Mucosa of rectum (tissue), 2 donors: ENCODE data around the gene FPGT.
"Not testable (repeated sequence)": the region's sequence is repeated elsewhere in the genome, so short reads cannot be mapped to it uniquely, and the experiment has no call there.

ENCODE experiments used
- H3K27ac ChIP-seq, 2 donors: one replicate each; pipeline ENCODE4 v1.7.0; 2013; ENCODE audit warnings: inconsistent platforms in 2 of 2, low read depth in 2 of 2, low read length in 2 of 2
- H3K27me3 ChIP-seq, 2 donors: one replicate each; pipeline ENCODE4 v1.7.0; 2013; ENCODE audit warnings: low read length in 2 of 2; ENCODE audit not compliant: control insufficient read depth in 2 of 2, insufficient read depth in 2 of 2
- H3K36me3 ChIP-seq, 2 donors: one replicate each; pipeline ENCODE4 v1.7.0; 2013; ENCODE audit warnings: low read length in 2 of 2; ENCODE audit not compliant: control insufficient read depth in 2 of 2, insufficient read depth in 2 of 2
- H3K4me1 ChIP-seq, 2 donors: one replicate each; pipeline ENCODE4 v1.7.0; 2013; ENCODE audit warnings: low read length in 2 of 2, mild to moderate bottlenecking in 1 of 2; ENCODE audit not compliant: control insufficient read depth in 2 of 2, insufficient read depth in 2 of 2
- H3K4me3 ChIP-seq, 2 donors: one replicate each; pipeline ENCODE4 v1.7.0; 2013; ENCODE audit warnings: low read length in 2 of 2
- H3K9ac ChIP-seq, 2 donors: one replicate each; pipeline ENCODE4 v1.7.0; 2013; ENCODE audit warnings: low read length in 2 of 2, low read depth in 1 of 2, mild to moderate bottlenecking in 1 of 2
- H3K9me3 ChIP-seq, 2 donors: one replicate each; pipeline ENCODE4 v1.7.0; 2013; ENCODE audit warnings: low read length in 2 of 2; ENCODE audit not compliant: control insufficient read depth in 2 of 2
- donor health status: healthy.
- donor health status: Normal muscosa, but diverticular disease.

FPGT gene

DNA sequence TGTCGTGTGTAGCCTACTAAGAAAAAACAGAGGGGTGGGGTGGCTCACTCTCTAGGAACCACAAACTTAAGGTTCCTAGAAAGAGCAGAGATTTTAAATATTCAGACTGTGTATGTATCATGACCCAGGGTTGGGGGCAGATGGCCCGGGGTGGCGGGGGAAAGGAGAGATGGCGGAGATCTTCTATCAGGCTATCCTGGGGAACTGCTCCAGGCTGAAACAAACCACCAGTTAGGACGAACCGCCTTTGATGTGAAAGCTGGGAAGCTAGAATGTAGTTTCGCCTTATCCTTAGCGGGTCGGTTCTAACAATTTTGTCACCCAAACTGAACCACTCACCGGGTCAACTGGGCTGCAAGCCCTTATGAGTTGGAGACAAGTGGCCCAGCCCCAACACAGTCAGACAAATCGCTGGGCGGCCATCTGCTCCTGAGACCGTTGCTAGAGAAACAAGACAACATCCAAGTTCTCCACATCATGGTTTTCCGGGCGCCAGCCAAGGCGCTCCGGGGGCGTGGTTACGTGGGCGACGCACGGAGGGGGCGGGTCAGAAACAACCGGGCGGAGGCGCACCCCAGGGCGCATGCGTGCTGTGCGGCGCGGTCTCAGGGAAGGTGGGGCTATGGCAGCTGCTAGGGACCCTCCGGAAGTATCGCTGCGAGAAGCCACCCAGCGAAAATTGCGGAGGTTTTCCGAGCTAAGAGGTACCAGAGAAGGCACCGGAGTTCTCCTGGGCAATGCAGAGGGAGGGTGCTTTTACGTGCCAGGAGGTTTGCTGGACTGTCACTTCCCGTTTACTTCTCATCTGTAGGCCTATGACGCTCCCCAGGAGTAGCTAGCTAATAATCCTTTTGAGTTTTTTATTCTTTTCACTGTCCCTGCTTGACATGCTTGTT, at the start of gene FPGT, which contains the start of gene LRRIQ3:
FPGT (plus strand) TSS at position 586 of the 896 bp plus-strand sequence; CDS start at position 623, 37 bp downstream.
LRRIQ3 (minus strand) TSS at position 520 of the 896 bp plus-strand sequence. CDS start 14,492 bp downstream, outside the sequence.
- Histone ChIP-seq H3K4me1 (peaks cover 0 to 4% of the 10 kb centered on the region in 2 donors), H3K4me3 (peak within 1 kb of the TSS; percentile 97 to 100), H3K27ac (peak within 1 kb of the TSS; percentile 86 to 93), H3K9ac (peak within 1 kb of the TSS; percentile 89 to 96), H3K9me3 (no peaks in the 10 kb centered on the region), H3K36me3 (peaks cover 4 to 6% of the 10 kb centered on the region in 2 donors), H3K27me3 (no peaks in the 10 kb centered on the region)

DNA sequence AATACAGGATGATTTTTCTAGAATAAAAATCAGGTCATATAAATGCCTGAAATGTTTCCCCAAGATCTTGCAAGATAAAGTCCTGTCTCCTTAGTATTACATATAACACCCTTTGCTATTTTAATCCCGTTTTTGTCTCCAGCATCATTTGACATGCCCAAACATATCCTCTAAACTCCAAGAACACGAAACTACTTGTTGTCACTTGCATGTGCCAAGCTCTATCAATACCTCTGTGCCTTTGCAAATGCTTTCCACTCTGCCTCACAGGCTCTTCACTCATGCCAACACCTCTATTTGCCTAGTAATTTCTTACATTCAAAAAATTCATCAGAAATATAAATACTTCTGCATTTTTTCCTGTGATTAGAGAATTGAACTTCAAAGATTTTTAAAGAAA, 38.0 kb upstream of the FPGT start:
- no peaks in the 10 kb centered on the region for H3K4me1 ChIP-seq
- H3K27me3 ChIP-seq = no peaks in the 10 kb centered on the region
- no peak overlapping the region for H3K27ac ChIP-seq
- H3K36me3 ChIP-seq = no peaks in the 10 kb centered on the region
- H3K9ac ChIP-seq = no peak overlapping the region
- no peaks in the 10 kb centered on the region for H3K9me3 ChIP-seq
- H3K4me3 ChIP-seq = no peak overlapping the region

DNA sequence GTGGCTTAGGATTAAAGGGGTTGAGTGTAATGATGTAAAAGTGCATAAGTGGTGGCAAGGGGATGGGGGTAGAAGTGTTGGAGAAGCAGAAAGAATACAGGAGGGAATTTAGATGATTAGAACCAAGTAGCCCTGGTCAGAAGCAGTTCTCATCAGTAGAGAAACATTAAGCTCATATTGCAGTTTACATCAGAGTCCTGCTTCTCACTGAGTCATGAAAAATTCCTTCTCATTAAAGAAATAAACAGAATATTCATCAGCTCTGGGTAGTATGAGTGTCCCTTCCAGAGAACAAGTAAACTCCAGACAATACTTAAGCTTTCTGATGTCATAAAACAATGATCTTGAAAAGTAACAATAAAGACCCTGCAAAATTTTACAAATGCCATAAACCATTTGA, 36.5 kb upstream of the FPGT start:
- no peaks in the 10 kb centered on the region for H3K36me3 ChIP-seq
- H3K9me3 ChIP-seq = no peaks in the 10 kb centered on the region
- no peaks in the 10 kb centered on the region for H3K27me3 ChIP-seq
- no peak overlapping the region for H3K4me3 ChIP-seq
- H3K27ac ChIP-seq = no peak overlapping the region
- H3K4me1 ChIP-seq = no peaks in the 10 kb centered on the region
- H3K9ac ChIP-seq = no peak overlapping the region

DNA sequence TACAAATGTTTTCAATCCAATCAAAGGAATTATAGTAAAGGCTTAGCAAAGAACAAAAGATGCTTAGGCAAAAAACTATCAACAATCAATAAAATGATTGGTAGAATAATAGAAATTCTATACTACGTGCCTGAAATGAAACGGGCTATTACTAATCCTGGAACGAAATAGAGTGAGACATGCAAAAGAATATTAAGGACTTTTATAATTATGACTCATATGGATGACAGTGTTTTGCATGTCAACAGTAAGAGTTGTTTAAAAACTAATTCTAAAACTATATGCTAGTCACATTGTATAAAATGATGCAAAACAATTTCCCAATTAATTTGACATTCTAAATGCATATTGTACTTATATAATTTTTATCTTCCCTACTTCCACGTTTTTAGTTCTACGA, 35.7 kb upstream of the FPGT start:
- H3K9ac ChIP-seq = no peak overlapping the region
- H3K9me3 ChIP-seq = no peaks in the 10 kb centered on the region
- H3K27ac ChIP-seq = no peak overlapping the region
- no peaks in the 10 kb centered on the region for H3K36me3 ChIP-seq
- H3K27me3 ChIP-seq = no peaks in the 10 kb centered on the region
- H3K4me1 ChIP-seq = no peaks in the 10 kb centered on the region
- no peak overlapping the region for H3K4me3 ChIP-seq

DNA sequence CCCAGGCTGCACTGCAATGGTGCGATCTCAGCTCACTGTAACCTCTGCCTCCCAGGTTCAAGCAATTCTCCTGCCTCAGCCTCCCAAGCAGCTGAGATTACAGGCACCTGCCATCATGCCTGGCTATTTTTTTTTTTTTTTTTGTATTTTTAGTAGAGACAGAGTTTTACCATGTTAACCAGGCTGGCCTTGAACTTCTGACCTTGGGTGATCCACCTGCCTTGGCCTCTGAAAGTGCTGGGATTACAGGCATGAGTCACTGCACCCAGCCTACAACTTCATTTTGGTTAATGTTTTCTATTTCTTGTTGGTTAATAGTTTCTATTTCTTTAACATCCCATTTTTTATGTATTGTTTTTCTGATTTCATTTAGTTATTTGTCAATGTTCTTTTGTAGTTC, 23.6 kb upstream of the FPGT start:
- not testable (repeated sequence) for H3K27ac ChIP-seq, H3K36me3 ChIP-seq, H3K27me3 ChIP-seq, H3K4me3 ChIP-seq, H3K9me3 ChIP-seq, H3K4me1 ChIP-seq, H3K9ac ChIP-seq

DNA sequence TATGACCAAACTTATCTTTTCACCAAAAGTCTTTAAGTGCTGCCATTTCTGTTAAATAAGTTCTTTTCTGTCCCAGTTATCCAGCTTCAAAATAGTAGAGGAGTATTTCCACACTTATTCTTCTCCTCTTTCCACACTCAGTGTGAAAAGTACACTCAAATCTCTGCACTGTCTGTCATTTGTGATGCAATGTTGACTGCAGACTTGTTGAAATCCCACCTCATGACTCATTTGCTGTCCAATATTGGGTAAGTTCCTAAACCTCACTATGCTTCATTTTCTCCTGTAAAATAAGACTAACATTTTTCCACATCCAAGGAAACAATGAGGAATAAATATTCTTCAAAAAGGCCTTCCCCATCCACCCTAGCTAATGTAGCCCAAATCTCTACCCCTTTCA, 17.6 kb upstream of the FPGT start:
- no peaks in the 10 kb centered on the region for H3K36me3 ChIP-seq
- H3K4me3 ChIP-seq = no peak overlapping the region
- H3K9me3 ChIP-seq = no peaks in the 10 kb centered on the region
- no peaks in the 10 kb centered on the region for H3K4me1 ChIP-seq
- no peak overlapping the region for H3K27ac ChIP-seq
- H3K27me3 ChIP-seq = no peaks in the 10 kb centered on the region
- H3K9ac ChIP-seq = no peak overlapping the region

DNA sequence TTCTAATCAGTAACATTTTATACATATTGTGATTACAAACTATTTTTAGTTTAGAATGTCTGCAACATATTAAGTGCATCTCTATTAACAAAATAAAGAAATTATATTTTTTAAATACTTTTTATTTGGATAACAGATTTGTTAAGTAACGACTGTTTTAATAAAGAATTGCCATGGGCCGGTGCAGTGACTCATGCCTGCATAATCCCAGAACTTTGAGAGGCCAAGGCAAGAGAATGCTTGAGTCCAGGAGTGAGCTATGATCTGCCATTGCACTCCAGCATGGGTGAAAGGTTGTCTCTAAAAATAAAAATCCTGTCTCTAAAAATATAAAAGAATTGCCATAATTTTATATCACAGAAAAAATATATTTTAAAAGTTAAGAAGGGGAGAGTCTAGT, 4.1 kb upstream of the FPGT start:
- Histone ChIP-seq H3K9ac (no peak overlapping the region), H3K9me3 (no peaks in the 10 kb centered on the region), H3K27me3 (no peaks in the 10 kb centered on the region), H3K4me3 (no peak overlapping the region), H3K36me3 (no peaks in the 10 kb centered on the region), H3K27ac (no peak overlapping the region), H3K4me1 (no peaks in the 10 kb centered on the region)

DNA sequence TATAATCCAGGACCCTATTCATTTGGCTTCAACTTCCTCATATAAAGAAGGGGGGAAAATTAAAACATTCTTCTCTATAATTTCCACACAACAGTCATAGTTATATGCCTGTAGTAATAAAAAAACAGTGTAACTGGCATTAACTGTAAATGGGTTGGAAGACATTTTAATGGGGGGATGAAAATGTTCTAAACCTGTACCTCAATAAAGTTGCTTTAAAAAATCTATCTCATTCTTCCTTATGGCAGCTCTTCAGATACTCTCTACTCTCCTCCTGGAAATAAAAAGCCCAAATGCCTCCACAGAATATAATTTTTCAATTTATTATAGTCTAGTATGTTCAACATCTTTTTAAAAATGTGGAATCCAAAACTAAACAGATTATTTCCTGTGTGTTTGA, 2.7 kb upstream of the FPGT start:
- H3K27ac ChIP-seq = no peak overlapping the region
- H3K27me3 ChIP-seq = no peaks in the 10 kb centered on the region
- H3K9me3 ChIP-seq = no peaks in the 10 kb centered on the region
- H3K4me3 ChIP-seq = no peak overlapping the region
- peaks cover 0 to 4% of the 10 kb centered on the region in 2 donors for H3K4me1 ChIP-seq
- no peak overlapping the region for H3K9ac ChIP-seq
- H3K36me3 ChIP-seq = no peaks in the 10 kb centered on the region

DNA sequence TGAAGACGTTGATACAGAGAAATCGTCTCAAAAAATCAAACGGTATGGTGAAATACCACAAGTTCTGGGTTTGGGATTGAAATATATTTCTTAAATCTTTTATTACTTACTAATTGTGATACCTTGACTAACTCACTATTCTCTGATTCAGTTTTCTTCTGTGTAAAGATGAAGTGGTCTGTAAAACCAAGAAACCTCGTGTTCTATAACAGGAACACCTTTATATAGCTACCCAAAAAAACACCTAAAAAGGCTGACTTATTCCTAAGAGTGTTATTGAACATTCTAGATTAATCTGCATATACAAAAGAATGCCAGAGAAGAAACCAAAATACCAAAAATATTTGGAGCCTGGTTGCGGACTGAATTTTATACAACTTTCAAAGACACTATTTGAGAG, 787 bp upstream of the FPGT start:
- no peak overlapping the region for H3K27ac ChIP-seq
- peaks cover 0 to 4% of the 10 kb centered on the region in 2 donors for H3K4me1 ChIP-seq
- peaks cover 4 to 6% of the 10 kb centered on the region in 2 donors for H3K36me3 ChIP-seq
- H3K27me3 ChIP-seq = no peaks in the 10 kb centered on the region
- H3K4me3 ChIP-seq = peak overlapping the region; percentile 97 to 100
- no peaks in the 10 kb centered on the region for H3K9me3 ChIP-seq
- no peak overlapping the region for H3K9ac ChIP-seq

DNA sequence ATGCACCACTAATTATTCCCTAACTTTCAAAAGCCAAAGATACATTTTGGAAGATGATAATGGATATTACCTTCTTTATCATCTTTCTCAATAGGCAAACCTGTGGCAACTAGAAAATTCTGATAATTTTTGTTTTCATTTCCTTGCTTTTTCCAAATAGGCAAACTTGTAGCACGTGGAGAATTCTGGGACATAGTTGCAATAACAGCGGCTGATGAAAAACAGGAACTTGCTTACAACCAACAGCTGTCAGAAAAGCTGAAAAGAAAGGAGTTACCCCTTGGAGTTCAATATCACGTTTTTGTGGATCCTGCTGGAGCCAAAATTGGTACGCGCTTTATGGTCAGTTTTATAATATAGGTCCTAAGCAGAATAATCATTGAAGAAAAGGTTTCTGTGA, 1.5 kb downstream of the FPGT start:
- Histone ChIP-seq H3K27me3 (no peaks in the 10 kb centered on the region), H3K9me3 (no peaks in the 10 kb centered on the region), H3K4me1 (peaks cover 0 to 4% of the 10 kb centered on the region in 2 donors), H3K9ac (no peak overlapping the region), H3K27ac (no peak overlapping the region), H3K36me3 (peaks cover 4 to 9% of the 10 kb centered on the region in 2 donors), H3K4me3 (peak overlapping the region in 1 of 2 donors; percentile 97)
